Upper lobe of left lung (tissue), 6 donors: ENCODE measurements around the gene SNAP47. TPM values are rescaled to one million over a fixed set of nuclear protein-coding genes. Genes with fewer than 3 reads are reported as not detected.

ENCODE experiments used
- ATAC-seq, 2 donors: fragments of 200-7000 bp; cut with Tn5 transposase; one replicate each; pipeline ENCODE4 v1.9.1; 2022; ENCODE audit warnings: mild to moderate bottlenecking in 2 of 2, moderate library complexity in 2 of 2; ENCODE audit not compliant: low FRiP score in 2 of 2
- DNase-seq, 2 donors: peaks; one replicate each; pipeline ENCODE4 v3.0.0-alpha.2; 2019 to 2020
- H3K27ac ChIP-seq, 4 donors: fragments of 200-600 bp; sonication (generic); one replicate each; pipeline ENCODE4 v1.5.1; 2016 to 2019
- H3K27me3 ChIP-seq, 4 donors: fragments of 200-600 bp; sonication (generic); one replicate each; pipeline ENCODE4 v1.5.1; 2017 to 2019
- H3K36me3 ChIP-seq, 4 donors: fragments of 200-600 bp; sonication (generic); one replicate each; pipeline ENCODE4 v1.5.1; 2016 to 2019
- H3K4me1 ChIP-seq, 4 donors: fragments of 200-600 bp; sonication (generic); one replicate each; pipeline ENCODE4 v1.5.1; 2018 to 2019
- H3K4me3 ChIP-seq, 4 donors: fragments of 200-600 bp; sonication (generic); one replicate each; pipeline ENCODE4 v1.5.1; 2017 to 2019; ENCODE audit warnings: mild to moderate bottlenecking in 2 of 4, moderate library complexity in 1 of 4
- H3K9me3 ChIP-seq, 4 donors: fragments of 200-600 bp; sonication (generic); one replicate each; pipeline ENCODE4 v1.5.1; 2018 to 2019
- CTCF ChIP-seq, 6 experiments: fragments of 450-650 bp in 4 of 6; fragments of 200-600 bp in 2 of 6; sonication (generic) in 2 of 6; IDR thresholded peaks; one replicate each; pipeline ENCODE4 v1.5.1; 2016 to 2019; ENCODE audit warnings: antibody characterized with exemption in 6 of 6
- EP300 ChIP-seq, 4 donors: sonication (generic); formaldehyde crosslinking; IDR thresholded peaks; one replicate each; pipeline ENCODE4 v1.5.1; 2017; ENCODE audit warnings: antibody characterized with exemption in 4 of 4, control low read depth in 2 of 4
- POLR2A ChIP-seq, 4 donors: fragments of 450-650 bp; IDR thresholded peaks; one replicate each; pipeline ENCODE4 v1.5.1; 2016 to 2017; ENCODE audit warnings: antibody characterized with exemption in 4 of 4, mild to moderate bottlenecking in 2 of 4
- POLR2AphosphoS5 ChIP-seq, 2 donors: sonication (generic); formaldehyde crosslinking; IDR thresholded peaks; one replicate each; pipeline ENCODE4 v1.5.1; 2017; ENCODE audit warnings: antibody characterized with exemption in 2 of 2
- WGBS, 2 donors: methylation state at CpG; one replicate each; pipeline ENCODE4 v1.1.5; 2017 to 2018; 5-methylcytosine and 5-hydroxymethylcytosine counted together
- total RNA-seq, 6 donors: library from RNA; depleted of rRNA in 4 of 6; stranded (reverse); fragments of >200 nt in 4 of 6; gene quantifications; one replicate each; pipeline versions ENCODE4 v1.1.0 to v1.2.1, GENCODE V29; 2016 to 2021
- donor health status: DM: no; HTN: no; CAD: no; lungs with moderate emphysema.
- donor health status: DM: no; HTN: yes; CAD: no; lungs with severe emphysema.

SNAP47 gene
- total RNA-seq, 6 donors from 2014 or later = 26.7 to 62.9 (median 35.1) TPM

GRCh38 chr1:227774821-227775661, 39.8 kb downstream of the SNAP47 start:
- Histone ChIP-seq H3K9me3 (no peaks in the 10 kb centered on the region), H3K4me3 (no peak overlapping the region), H3K27ac (no peak overlapping the region), H3K4me1 (no peaks in the 10 kb centered on the region), H3K27me3 (no peaks in the 10 kb centered on the region), H3K36me3 (peaks cover 0 to 40% (median 7%) of the 10 kb centered on the region in 4 donors)
- peak in 1 of 2 donors; percentile 78 for DNase-seq
- 94% methylated on average over 14 to 42 of the region's 42 CpGs for WGBS, 2 donors
- TF ChIP-seq POLR2AphosphoS5 (IDR thresholded peaks at IDR 0.05) (no peak), EP300 (IDR thresholded peaks at IDR 0.05) (no peak), CTCF (IDR thresholded peaks at IDR 0.05) (no peak), POLR2A (IDR thresholded peaks at IDR 0.05) (no peak)
- no peak for ATAC-seq

GRCh38 chr1:227775841-227776240, 40.6 kb downstream of the SNAP47 start:
- Histone ChIP-seq H3K4me1 (no peaks in the 10 kb centered on the region), H3K27ac (no peak overlapping the region), H3K36me3 (peaks cover 0 to 40% (median 10%) of the 10 kb centered on the region in 4 donors), H3K9me3 (no peaks in the 10 kb centered on the region), H3K27me3 (no peaks in the 10 kb centered on the region), H3K4me3 (no peak overlapping the region)
- WGBS, 2 donors = 96 to 97% methylated on average over 7 to 10 of the region's 10 CpGs
- TF ChIP-seq POLR2AphosphoS5 (IDR thresholded peaks at IDR 0.05) (no peak), EP300 (IDR thresholded peaks at IDR 0.05) (no peak), CTCF (IDR thresholded peaks at IDR 0.05) (no peak), POLR2A (IDR thresholded peaks at IDR 0.05) (no peak)
- ATAC-seq = no peak
- peak in 1 of 2 donors; percentile 71 for DNase-seq

GRCh38 chr1:227776331-227776771, 41.1 kb downstream of the SNAP47 start:
- no peak overlapping the region for H3K4me3 ChIP-seq
- no peaks in the 10 kb centered on the region for H3K27me3 ChIP-seq
- WGBS, 2 donors = 79 to 82% methylated on average over 5 to 7 of the region's 7 CpGs
- DNase-seq = no peak
- H3K36me3 ChIP-seq = peaks cover 0 to 45% (median 12%) of the 10 kb centered on the region in 4 donors
- no peak overlapping the region for H3K27ac ChIP-seq
- H3K4me1 ChIP-seq = no peaks in the 10 kb centered on the region
- ATAC-seq = no peak
- no peak for TF ChIP-seq POLR2AphosphoS5 (IDR thresholded peaks at IDR 0.05)
- TF ChIP-seq POLR2A (IDR thresholded peaks at IDR 0.05) = no peak
- TF ChIP-seq EP300 (IDR thresholded peaks at IDR 0.05) = no peak
- TF ChIP-seq CTCF (IDR thresholded peaks at IDR 0.05) = no peak
- no peaks in the 10 kb centered on the region for H3K9me3 ChIP-seq

- H3K4me3 ChIP-seq = no peak overlapping the region
- no peak for TF ChIP-seq POLR2A (IDR thresholded peaks at IDR 0.05)
- no peak for TF ChIP-seq EP300 (IDR thresholded peaks at IDR 0.05)
- no peak for TF ChIP-seq CTCF (IDR thresholded peaks at IDR 0.05)
- TF ChIP-seq POLR2AphosphoS5 (IDR thresholded peaks at IDR 0.05) = no peak
- no peaks in the 10 kb centered on the region for H3K27me3 ChIP-seq
- no peak overlapping the region for H3K27ac ChIP-seq
- peaks cover 0 to 47% (median 14%) of the 10 kb centered on the region in 4 donors for H3K36me3 ChIP-seq
- H3K4me1 ChIP-seq = no peaks in the 10 kb centered on the region
- DNase-seq = no peak
- ATAC-seq = no peak
- H3K9me3 ChIP-seq = no peaks in the 10 kb centered on the region
- 93 to 97% methylated on average over 11 of the region's 11 CpGs for WGBS, 2 donors
Observed at GRCh38 chr1:227777156-227777555, 41.9 kb downstream of the SNAP47 start.
